ENCODE measurements around the gene MITF. TPM values are rescaled to one million over a fixed set of nuclear protein-coding genes. Genes with fewer than 3 reads are reported as not detected.
"Not testable (repeated sequence)": the region's sequence is repeated elsewhere in the genome, so short reads cannot be mapped to it uniquely, and the experiment has no call there.

MITF gene
- polyA plus RNA-seq, 1 experiment = 30.9 TPM

GRCh38 chr3:69791919-69792399 lies 52.7 kb downstream of the MITF start:
- no peaks in the 10 kb centered on the region for H3K27me3 ChIP-seq (ENCODE audit: control insufficient read depth, insufficient read depth, low read length)
- DNase-seq (ENCODE audit: low read depth) = no peak
- H3K36me3 ChIP-seq (ENCODE audit: control insufficient read depth, insufficient read depth, low read length) = no peaks in the 10 kb centered on the region; the same call in 1 of the 2 replicates
- H3K4me3 ChIP-seq (ENCODE audit: low read depth, low read length) = no peak overlapping the region
- ChIA-PET POLR2A (no interaction called here), CTCF (interaction anchor here (0.6 to 7.3 kb wide), 22 partner anchors 10 to 654 kb away, joined by 3 to 79 read pairs (median 4); partner anchors contain the start of gene MITF)
- TF ChIP-seq CTCF (IDR thresholded peaks at IDR 0.05; ENCODE audit: insufficient read depth, low read depth, low read length) = peak; percentile 59

- H3K36me3 ChIP-seq (ENCODE audit: control insufficient read depth, insufficient read depth, low read length); DNase-seq (ENCODE audit: low read depth); POLR2A ChIA-PET; H3K27me3 ChIP-seq (ENCODE audit: control insufficient read depth, insufficient read depth, low read length); H3K4me3 ChIP-seq (ENCODE audit: low read depth, low read length): not testable (repeated sequence)
- CTCF ChIA-PET = interaction anchor here (7.3 kb wide), 1 partner anchor 107 kb away, joined by 79 read pairs; no protein-coding TSS in a partner anchor
Observed at GRCh38 chr3:69796126-69796525, 56.9 kb downstream of the MITF start.

GRCh38 chr3:69803681-69804270 lies 64.5 kb downstream of the MITF start:
- CTCF ChIA-PET = interaction anchor here (1.0 kb wide), 1 partner anchor 39 kb away, joined by 4 read pairs; no protein-coding TSS in a partner anchor
- Histone ChIP-seq H3K4me3 (ENCODE audit: low read depth, low read length) (no peak overlapping the region), H3K27me3 (ENCODE audit: control insufficient read depth, insufficient read depth, low read length) (no peaks in the 10 kb centered on the region), H3K36me3 (ENCODE audit: control insufficient read depth, insufficient read depth, low read length) (no peaks in the 10 kb centered on the region)
- DNase-seq (ENCODE audit: low read depth) = no peak
- POLR2A ChIA-PET = no interaction called here
- TF ChIP-seq CTCF (IDR thresholded peaks at IDR 0.05; ENCODE audit: insufficient read depth, low read depth, low read length) = no peak

- DNase-seq (ENCODE audit: low read depth) = no peak
- Histone ChIP-seq H3K36me3 (ENCODE audit: control insufficient read depth, insufficient read depth, low read length) (no peaks in the 10 kb centered on the region), H3K27me3 (ENCODE audit: control insufficient read depth, insufficient read depth, low read length) (no peaks in the 10 kb centered on the region), H3K4me3 (ENCODE audit: low read depth, low read length) (no peak overlapping the region)
- TF ChIP-seq CTCF (IDR thresholded peaks at IDR 0.05; ENCODE audit: insufficient read depth, low read depth, low read length) = no peak
- ChIA-PET POLR2A (interaction anchor here (0.7 kb wide), 1 partner anchor 102 kb away, joined by 6 read pairs; no protein-coding TSS in a partner anchor), CTCF (interaction anchor here (1.4 kb wide), 1 partner anchor 114 kb away, joined by 3 read pairs; no protein-coding TSS in a partner anchor)
Observed at GRCh38 chr3:69805491-69805890, 66.2 kb downstream of the MITF start.

GRCh38 chr3:69806735-69807438 lies 67.6 kb downstream of the MITF start:
- no peaks in the 10 kb centered on the region for H3K27me3 ChIP-seq (ENCODE audit: control insufficient read depth, insufficient read depth, low read length)
- ChIA-PET POLR2A (no interaction called here), CTCF (interaction anchor here (0.8 to 1.2 kb wide), 3 partner anchors 9 to 16 kb away, joined by 3 to 6 read pairs (median 4); no protein-coding TSS in a partner anchor)
- no peak overlapping the region for H3K4me3 ChIP-seq (ENCODE audit: low read depth, low read length)
- no peak for TF ChIP-seq CTCF (IDR thresholded peaks at IDR 0.05; ENCODE audit: insufficient read depth, low read depth, low read length)
- H3K36me3 ChIP-seq (ENCODE audit: control insufficient read depth, insufficient read depth, low read length) = no peaks in the 10 kb centered on the region
- peak; percentile 78 for DNase-seq (ENCODE audit: low read depth)
